ENCODE data around the gene BAZ2B.

BAZ2B gene

DNA sequence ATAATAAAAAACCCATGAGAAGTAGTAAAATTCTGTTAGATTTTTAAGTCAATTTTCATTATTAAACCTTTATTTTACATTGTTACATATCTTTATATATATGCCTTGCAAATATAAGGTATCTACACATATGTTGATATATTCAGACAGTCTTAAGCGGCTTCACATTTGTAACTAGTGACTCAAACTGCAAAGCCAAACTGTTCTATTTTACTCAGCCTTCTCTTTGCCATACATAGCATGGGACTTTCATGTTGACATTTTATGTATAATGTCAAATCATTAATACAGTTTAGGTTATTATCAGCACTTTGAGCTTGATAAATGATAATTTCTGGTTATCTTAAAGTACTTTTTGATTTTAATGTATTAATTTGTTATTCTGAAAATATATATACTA lies 204.9 kb downstream of the BAZ2B start:
- Histone ChIP-seq H3K9ac (ENCODE audit: low read length) (no peak overlapping the region), H3K4me2 (ENCODE audit: low read length) (no peak overlapping the region), H3K4me3 (ENCODE audit: low read depth, low read length, poor library complexity, severe bottlenecking) (no peak overlapping the region), H3K79me2 (ENCODE audit: insufficient read depth, low read length) (no peaks in the 10 kb centered on the region), H3K9me2 (ENCODE audit: low read depth, low read length) (no peaks in the 10 kb centered on the region), H4K20me1 (ENCODE audit: insufficient read depth, low read length) (no peaks in the 10 kb centered on the region), H3K36me3 (ENCODE audit: insufficient read depth, low read length) (no peaks in the 10 kb centered on the region; the same call in 1 of the 2 replicates), H2AFZ (ENCODE audit: low read length) (no peak overlapping the region), H3K4me1 (ENCODE audit: insufficient read depth, low read length, severe bottlenecking) (no peaks in the 10 kb centered on the region), H3K9me3 (ENCODE audit: low read length) (no peaks in the 10 kb centered on the region), H3K27me3 (ENCODE audit: insufficient read depth, low read length) (no peaks in the 10 kb centered on the region), H3K27ac (ENCODE audit: low read depth, low read length, poor library complexity, severe bottlenecking) (no peak overlapping the region), H3F3A (ENCODE audit: insufficient read depth, low read length) (no peaks in the 10 kb centered on the region)
- no peak for TF ChIP-seq EZH2 (IDR thresholded peaks at IDR 0.05; ENCODE audit: borderline replicate concordance, low read length)
- TF ChIP-seq, protein P1, sequence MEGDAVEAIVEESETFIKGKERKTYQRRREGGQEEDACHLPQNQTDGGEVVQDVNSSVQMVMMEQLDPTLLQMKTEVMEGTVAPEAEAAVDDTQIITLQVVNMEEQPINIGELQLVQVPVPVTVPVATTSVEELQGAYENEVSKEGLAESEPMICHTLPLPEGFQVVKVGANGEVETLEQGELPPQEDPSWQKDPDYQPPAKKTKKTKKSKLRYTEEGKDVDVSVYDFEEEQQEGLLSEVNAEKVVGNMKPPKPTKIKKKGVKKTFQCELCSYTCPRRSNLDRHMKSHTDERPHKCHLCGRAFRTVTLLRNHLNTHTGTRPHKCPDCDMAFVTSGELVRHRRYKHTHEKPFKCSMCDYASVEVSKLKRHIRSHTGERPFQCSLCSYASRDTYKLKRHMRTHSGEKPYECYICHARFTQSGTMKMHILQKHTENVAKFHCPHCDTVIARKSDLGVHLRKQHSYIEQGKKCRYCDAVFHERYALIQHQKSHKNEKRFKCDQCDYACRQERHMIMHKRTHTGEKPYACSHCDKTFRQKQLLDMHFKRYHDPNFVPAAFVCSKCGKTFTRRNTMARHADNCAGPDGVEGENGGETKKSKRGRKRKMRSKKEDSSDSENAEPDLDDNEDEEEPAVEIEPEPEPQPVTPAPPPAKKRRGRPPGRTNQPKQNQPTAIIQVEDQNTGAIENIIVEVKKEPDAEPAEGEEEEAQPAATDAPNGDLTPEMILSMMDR (IDR thresholded peaks at IDR 0.05; ENCODE audit: low read length): no peak

DNA sequence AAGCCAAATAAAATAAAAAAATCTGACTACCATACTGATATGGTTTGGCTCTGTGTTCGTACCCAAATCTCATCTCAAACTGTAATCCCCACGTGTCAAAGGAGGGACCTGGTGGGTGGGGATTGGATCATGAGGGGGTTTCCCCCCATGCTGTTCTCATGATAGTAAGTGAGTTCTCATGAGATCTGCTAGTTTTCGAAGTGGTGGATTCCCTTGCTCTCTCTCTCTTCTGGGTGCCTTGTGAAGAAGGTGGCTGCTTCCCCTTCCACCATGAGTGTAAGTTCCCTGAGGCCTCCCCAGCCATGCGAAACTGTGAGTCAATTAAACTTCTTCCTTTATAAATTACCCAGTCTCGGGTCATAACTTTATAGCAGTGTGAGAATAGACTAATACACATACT lies 206.1 kb downstream of the BAZ2B start:
- TF ChIP-seq EZH2 (IDR thresholded peaks at IDR 0.05; ENCODE audit: borderline replicate concordance, low read length): no peak
- TF ChIP-seq, protein P1 (IDR thresholded peaks at IDR 0.05; ENCODE audit: low read length): no peak
- H3K4me3 ChIP-seq (ENCODE audit: low read depth, low read length, poor library complexity, severe bottlenecking): no peak overlapping the region
- H4K20me1 ChIP-seq (ENCODE audit: insufficient read depth, low read length): no peaks in the 10 kb centered on the region
- no peaks in the 10 kb centered on the region; the same call in 1 of the 2 replicates for H3K36me3 ChIP-seq (ENCODE audit: insufficient read depth, low read length)
- H3F3A ChIP-seq (ENCODE audit: insufficient read depth, low read length): no peaks in the 10 kb centered on the region
- H3K9ac ChIP-seq (ENCODE audit: low read length): no peak overlapping the region
- H3K9me3 ChIP-seq (ENCODE audit: low read length): no peaks in the 10 kb centered on the region
- no peaks in the 10 kb centered on the region for H3K9me2 ChIP-seq (ENCODE audit: low read depth, low read length)
- no peaks in the 10 kb centered on the region for H3K4me1 ChIP-seq (ENCODE audit: insufficient read depth, low read length, severe bottlenecking)
- no peaks in the 10 kb centered on the region for H3K79me2 ChIP-seq (ENCODE audit: insufficient read depth, low read length)
- no peaks in the 10 kb centered on the region for H3K27me3 ChIP-seq (ENCODE audit: insufficient read depth, low read length)
- no peak overlapping the region for H2AFZ ChIP-seq (ENCODE audit: low read length)
- H3K4me2 ChIP-seq (ENCODE audit: low read length): no peak overlapping the region
- no peak overlapping the region for H3K27ac ChIP-seq (ENCODE audit: low read depth, low read length, poor library complexity, severe bottlenecking)

DNA sequence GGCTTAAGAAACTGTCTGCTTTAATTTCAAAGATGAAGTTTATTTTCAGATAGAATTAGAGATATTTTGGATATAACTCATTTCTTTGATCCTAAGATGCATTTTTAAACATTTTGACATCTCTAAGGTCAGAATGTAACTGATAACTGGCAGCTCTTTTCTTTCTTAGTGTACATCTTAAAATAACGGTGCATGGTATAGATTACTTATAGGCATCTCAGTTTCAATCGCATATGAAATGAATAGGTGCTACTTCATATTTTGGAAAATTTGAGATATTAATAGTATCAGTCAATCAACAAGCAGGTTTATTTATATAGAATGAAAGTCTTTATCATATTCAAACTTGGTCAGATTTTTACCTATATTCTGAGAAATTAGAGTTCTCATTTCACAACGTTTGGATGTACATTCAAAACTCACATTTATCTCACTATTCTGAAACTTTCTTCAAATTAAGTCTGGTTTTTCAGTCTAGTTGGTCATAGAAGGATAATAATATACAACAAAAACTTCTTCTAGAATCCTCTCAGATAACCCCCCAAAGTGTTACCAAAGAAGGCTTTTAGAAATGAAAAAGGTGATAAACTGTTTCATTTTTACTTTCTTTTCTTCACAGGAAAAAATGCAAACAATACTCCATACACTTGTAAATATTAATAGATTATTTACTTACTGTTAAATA lies 207.1 kb downstream of the BAZ2B start:
- H3K4me2 ChIP-seq (ENCODE audit: low read length): no peak overlapping the region
- no peaks in the 10 kb centered on the region for H3K27me3 ChIP-seq (ENCODE audit: insufficient read depth, low read length)

More for the DNA sequence above, 207.1 kb downstream of the BAZ2B start:
- Histone ChIP-seq H3K9me2 (ENCODE audit: low read depth, low read length) (no peaks in the 10 kb centered on the region), H3K4me1 (ENCODE audit: insufficient read depth, low read length, severe bottlenecking) (no peaks in the 10 kb centered on the region), H3K27ac (ENCODE audit: low read depth, low read length, poor library complexity, severe bottlenecking) (no peak overlapping the region), H2AFZ (ENCODE audit: low read length) (no peak overlapping the region), H3K79me2 (ENCODE audit: insufficient read depth, low read length) (no peaks in the 10 kb centered on the region), H3K9me3 (ENCODE audit: low read length) (no peaks in the 10 kb centered on the region), H3K36me3 (ENCODE audit: insufficient read depth, low read length) (no peaks in the 10 kb centered on the region; the same call in 1 of the 2 replicates), H3F3A (ENCODE audit: insufficient read depth, low read length) (no peaks in the 10 kb centered on the region), H4K20me1 (ENCODE audit: insufficient read depth, low read length) (no peaks in the 10 kb centered on the region), H3K4me3 (ENCODE audit: low read depth, low read length, poor library complexity, severe bottlenecking) (no peak overlapping the region), H3K9ac (ENCODE audit: low read length) (no peak overlapping the region)
- TF ChIP-seq, protein P1 (IDR thresholded peaks at IDR 0.05; ENCODE audit: low read length): no peak
- TF ChIP-seq EZH2 (IDR thresholded peaks at IDR 0.05; ENCODE audit: borderline replicate concordance, low read length): no peak
